ENCODE measurements around the gene PDE1C.
"Not testable (repeated sequence)": the region's sequence is repeated elsewhere in the genome, so short reads cannot be mapped to it uniquely, and the experiment has no call there.

The PDE1C gene

GRCh38 chr7:32020551-32021159 is 49.6 kb downstream of the PDE1C start:
- FAIRE-seq, result no peak
- DNase-seq (ENCODE audit: insufficient read length, low spot score), result no peak
- no peak for TF ChIP-seq POLR2A (IDR thresholded peaks at IDR 0.05; ENCODE audit: low read depth, low read length)

- TF ChIP-seq POLR2A (IDR thresholded peaks at IDR 0.05; ENCODE audit: low read depth, low read length), result no peak
- DNase-seq (ENCODE audit: insufficient read length, low spot score), result no peak
- peak; percentile 75 for FAIRE-seq
Measured at GRCh38 chr7:32018845-32019578, 51.2 kb downstream of the PDE1C start.

- TF ChIP-seq POLR2A (IDR thresholded peaks at IDR 0.05; ENCODE audit: low read depth, low read length), result no peak
- DNase-seq (ENCODE audit: insufficient read length, low spot score) (no peak), FAIRE-seq (no peak)
Measured at GRCh38 chr7:32015133-32015532, 55.1 kb downstream of the PDE1C start.

GRCh38 chr7:32013471-32013870 is 56.7 kb downstream of the PDE1C start:
- DNase-seq (ENCODE audit: insufficient read length, low spot score); FAIRE-seq: not testable (repeated sequence)

- TF ChIP-seq POLR2A (IDR thresholded peaks at IDR 0.05; ENCODE audit: low read depth, low read length), result no peak
- DNase-seq (ENCODE audit: insufficient read length, low spot score) (no peak), FAIRE-seq (no peak)
Measured at GRCh38 chr7:32005577-32005976, 64.6 kb downstream of the PDE1C start.

GRCh38 chr7:32001948-32002347 is 68.3 kb downstream of the PDE1C start:
- FAIRE-seq, result no peak
- no peak for DNase-seq (ENCODE audit: insufficient read length, low spot score)
- no peak for TF ChIP-seq POLR2A (IDR thresholded peaks at IDR 0.05; ENCODE audit: low read depth, low read length)

GRCh38 chr7:31997423-31997822 is 72.8 kb downstream of the PDE1C start:
- no peak for TF ChIP-seq POLR2A (IDR thresholded peaks at IDR 0.05; ENCODE audit: low read depth, low read length)
- FAIRE-seq (no peak), DNase-seq (ENCODE audit: insufficient read length, low spot score) (no peak)

GRCh38 chr7:31995134-31995533 is 75.1 kb downstream of the PDE1C start:
- FAIRE-seq (no peak), DNase-seq (ENCODE audit: insufficient read length, low spot score) (no peak)
- TF ChIP-seq POLR2A (IDR thresholded peaks at IDR 0.05; ENCODE audit: low read depth, low read length), result no peak

- peak; percentile 24 for DNase-seq (ENCODE audit: insufficient read length, low spot score)
Measured at GRCh38 chr7:31991846-31992245, 78.4 kb downstream of the PDE1C start.

GRCh38 chr7:31991406-31991805 is 78.8 kb downstream of the PDE1C start:
- FAIRE-seq (no peak), DNase-seq (ENCODE audit: insufficient read length, low spot score) (no peak)
- TF ChIP-seq POLR2A (IDR thresholded peaks at IDR 0.05; ENCODE audit: low read depth, low read length), result no peak

More at GRCh38 chr7:31991846-31992245, 78.4 kb downstream of the PDE1C start:
- TF ChIP-seq POLR2A (IDR thresholded peaks at IDR 0.05; ENCODE audit: low read depth, low read length), result no peak
- peak; percentile 33 for FAIRE-seq

- TF ChIP-seq POLR2A (IDR thresholded peaks at IDR 0.05; ENCODE audit: low read depth, low read length), result no peak
- DNase-seq (ENCODE audit: insufficient read length, low spot score) (no peak), FAIRE-seq (no peak)
Measured at GRCh38 chr7:31986878-31987518, 83.2 kb downstream of the PDE1C start.

GRCh38 chr7:31982962-31983361 is 87.2 kb downstream of the PDE1C start:
- FAIRE-seq (no peak), DNase-seq (ENCODE audit: insufficient read length, low spot score) (no peak)
- no peak for TF ChIP-seq POLR2A (IDR thresholded peaks at IDR 0.05; ENCODE audit: low read depth, low read length)

- no peak for TF ChIP-seq POLR2A (IDR thresholded peaks at IDR 0.05; ENCODE audit: low read depth, low read length)
- no peak for DNase-seq (ENCODE audit: insufficient read length, low spot score)
- FAIRE-seq, result no peak
Measured at GRCh38 chr7:31981874-31982390, 88.3 kb downstream of the PDE1C start.

- FAIRE-seq (no peak), DNase-seq (ENCODE audit: insufficient read length, low spot score) (no peak)
- TF ChIP-seq POLR2A (IDR thresholded peaks at IDR 0.05; ENCODE audit: low read depth, low read length), result no peak
Measured at GRCh38 chr7:31979690-31980330, 90.4 kb downstream of the PDE1C start.

All from H54 (cell line).